HG03064 (cell line): ENCODE data around the gene TCF12.

Source experiments
- ATAC-seq: cut with Tn5 transposase; IDR thresholded peaks from one replicate; pipeline ENCODE4 v1.9.1; 2021; ENCODE audit warnings: low read depth; ENCODE audit not compliant: unreplicated experiment

Gene TCF12

GRCh38 chr15:57306944-57307411 lies 388.5 kb downstream of the TCF12 start:
- ATAC-seq, result no peak

GRCh38 chr15:57307527-57308169 lies 389.2 kb downstream of the TCF12 start:
- no peak for ATAC-seq

GRCh38 chr15:57308170-57308545 lies 389.7 kb downstream of the TCF12 start:
- no peak for ATAC-seq

- no peak for ATAC-seq
Measured at GRCh38 chr15:57309856-57310760, 391.7 kb downstream of the TCF12 start.

- no peak for ATAC-seq
Measured at GRCh38 chr15:57310876-57311275, 392.4 kb downstream of the TCF12 start.

- no peak for ATAC-seq
Measured at GRCh38 chr15:57312006-57312317, 393.5 kb downstream of the TCF12 start.

GRCh38 chr15:57312318-57313133 lies 394.1 kb downstream of the TCF12 start:
- ATAC-seq, result no peak

- no peak for ATAC-seq
Measured at GRCh38 chr15:57313134-57313483, 394.7 kb downstream of the TCF12 start.

GRCh38 chr15:57314221-57314620 lies 395.8 kb downstream of the TCF12 start:
- no peak for ATAC-seq

GRCh38 chr15:57316451-57316850 lies 398.0 kb downstream of the TCF12 start:
- no peak for ATAC-seq

GRCh38 chr15:57319226-57319918 lies 400.9 kb downstream of the TCF12 start:
- ATAC-seq, result no peak

- no peak for ATAC-seq
Measured at GRCh38 chr15:57319919-57320560, 401.6 kb downstream of the TCF12 start.

GRCh38 chr15:57320631-57321220 lies 402.3 kb downstream of the TCF12 start:
- ATAC-seq, result no peak

GRCh38 chr15:57321485-57321884 lies 403.0 kb downstream of the TCF12 start:
- ATAC-seq, result no peak

GRCh38 chr15:57321973-57322601 lies 403.6 kb downstream of the TCF12 start:
- no peak for ATAC-seq

- ATAC-seq, result no peak
Measured at GRCh38 chr15:57322602-57323250, 404.3 kb downstream of the TCF12 start.

- ATAC-seq, result no peak
Measured at GRCh38 chr15:57323299-57323805, 404.9 kb downstream of the TCF12 start.

GRCh38 chr15:57323806-57324589 lies 405.6 kb downstream of the TCF12 start:
- no peak for ATAC-seq
